NCI-H146 treated with DMSO at 0.1 percent for 48 hours (cell line): ENCODE results near the gene FBF1.
"Not testable (repeated sequence)": the region's sequence is repeated elsewhere in the genome, so short reads cannot be mapped to it uniquely, and the experiment has no call there.

Experiments used
- DNase-seq: peaks from one replicate; lab custom pipeline; 2025; ENCODE audit not compliant: unreplicated experiment; lab: John Stamatoyannopoulos, UW

Gene FBF1

DNA sequence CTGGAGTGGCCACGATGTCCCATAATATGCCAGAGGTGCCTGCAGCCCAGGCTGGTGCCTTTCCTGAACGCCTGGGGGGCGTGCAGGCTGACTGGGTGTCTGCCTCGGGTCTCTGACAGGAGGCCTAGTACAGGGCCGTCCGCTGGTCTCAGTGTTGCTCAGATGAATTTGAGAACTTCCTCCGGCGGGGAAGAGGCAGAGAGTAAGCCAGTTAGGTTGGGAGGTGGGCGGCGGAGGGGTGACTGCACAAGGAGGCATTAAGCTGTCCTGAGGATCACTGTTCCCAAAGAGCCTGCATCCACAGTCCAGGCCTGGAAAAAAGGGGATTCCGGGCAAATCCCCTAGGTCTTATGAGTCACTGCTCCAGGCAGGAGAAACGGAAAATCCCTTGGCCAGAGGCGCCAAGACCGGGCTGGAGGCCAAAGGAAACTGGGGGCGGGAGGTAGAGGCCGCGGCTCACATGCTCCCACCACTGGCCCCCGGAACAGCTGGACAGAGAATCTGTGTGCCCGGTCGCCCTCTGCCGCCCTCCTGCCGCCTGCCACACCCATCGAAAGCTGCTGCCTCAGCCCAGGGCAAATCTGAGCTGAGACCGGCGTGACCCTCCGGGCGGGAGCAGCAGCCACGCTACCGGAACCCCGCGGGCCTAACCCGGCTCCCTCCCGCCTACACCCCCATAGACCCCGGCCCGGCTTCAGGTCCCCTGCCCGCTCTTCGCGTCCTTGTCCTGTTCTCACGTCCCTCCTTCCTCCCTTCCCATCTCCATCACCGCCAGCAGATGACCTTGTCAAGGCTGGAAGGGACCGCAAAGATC lies 63.7 kb downstream of the FBF1 start:
- DNase-seq = no peak

DNA sequence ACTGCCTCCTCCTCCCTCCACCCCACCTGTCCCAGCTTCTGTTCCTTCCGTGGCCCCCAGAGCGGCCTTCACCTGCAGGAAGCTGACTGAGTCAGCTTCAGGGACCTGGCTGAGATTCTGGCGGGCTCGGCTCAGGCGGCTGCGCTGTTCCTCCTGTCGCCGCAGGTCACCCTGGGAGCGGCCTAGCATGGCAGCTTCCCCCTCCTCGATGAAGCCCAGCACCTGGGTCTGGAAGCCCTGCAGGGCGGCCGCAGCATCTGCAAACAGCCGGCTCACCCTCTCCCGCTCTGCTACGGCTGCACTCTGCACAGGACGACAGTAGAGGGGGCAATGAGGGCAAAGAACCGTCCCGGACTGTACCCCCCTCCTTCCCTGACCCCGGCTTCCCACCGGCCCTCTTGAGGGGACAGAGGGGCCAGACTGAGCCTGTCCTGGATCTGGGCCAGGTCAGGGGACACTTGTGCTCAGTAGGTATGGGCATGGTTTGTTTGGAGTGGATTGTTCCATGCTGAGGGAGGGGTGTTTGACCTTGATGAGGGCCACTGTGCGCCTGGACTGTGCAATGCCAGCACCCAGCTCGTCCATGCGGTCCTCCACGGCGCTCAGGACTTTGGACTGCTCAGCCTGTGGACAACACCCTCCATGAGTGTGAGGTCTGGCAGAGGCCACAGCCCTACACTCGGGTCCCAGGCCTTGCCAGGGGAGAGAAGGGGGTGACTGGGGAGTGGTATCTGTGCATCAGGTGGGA lies 64.5 kb downstream of the FBF1 start:
- DNase-seq = peak; percentile 10

DNA sequence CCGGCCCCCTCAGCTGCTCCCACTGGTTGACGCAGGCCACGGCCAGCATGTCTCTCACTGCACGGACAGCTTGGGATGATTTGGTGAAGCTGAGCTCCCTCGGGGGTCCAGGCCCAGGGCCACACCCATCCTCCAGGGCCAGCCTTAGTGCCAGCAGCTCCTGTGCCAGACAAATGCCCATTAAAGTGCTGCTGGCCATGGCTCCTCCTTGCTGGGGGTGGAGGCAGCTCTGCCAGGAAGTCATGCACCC lies 65.0 kb downstream of the FBF1 start:
- DNase-seq = no peak

DNA sequence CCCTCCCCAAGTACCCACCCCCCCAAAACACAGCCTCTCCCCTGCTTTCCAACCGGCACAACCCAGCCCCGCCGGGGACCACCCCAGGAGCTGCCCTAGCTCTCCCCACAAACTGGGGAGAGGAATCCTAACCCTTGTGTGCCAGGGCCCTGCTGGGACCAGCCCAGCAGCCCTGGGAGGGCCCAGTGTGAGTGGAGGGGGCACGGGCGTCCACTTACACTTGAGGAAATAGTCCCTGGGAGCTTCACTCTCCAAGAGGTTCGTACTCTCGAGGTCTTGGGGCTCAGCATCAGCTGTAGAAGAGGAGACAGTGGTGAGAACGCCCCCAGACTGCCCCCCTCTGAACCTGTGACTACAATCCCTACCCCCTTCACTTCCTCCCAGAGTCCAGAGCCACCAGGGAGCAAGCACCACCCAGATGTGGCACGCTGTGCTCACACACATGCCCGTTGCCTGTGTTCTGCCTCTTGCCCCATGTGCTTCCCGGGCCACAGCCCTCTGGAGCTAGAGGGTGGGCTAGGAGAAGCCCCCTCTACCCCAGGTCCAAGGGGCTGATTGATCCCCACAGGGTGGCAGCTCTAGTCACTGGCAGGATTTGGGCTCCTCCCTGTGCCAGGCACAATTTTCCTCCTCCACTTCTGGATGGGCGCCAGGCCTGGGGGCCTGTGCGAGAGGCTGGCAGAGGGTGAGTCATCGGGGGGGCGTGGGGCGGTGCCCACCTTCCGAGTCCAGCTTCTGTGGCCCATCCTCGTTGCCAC lies 65.5 kb downstream of the FBF1 start:
- DNase-seq = no peak

DNA sequence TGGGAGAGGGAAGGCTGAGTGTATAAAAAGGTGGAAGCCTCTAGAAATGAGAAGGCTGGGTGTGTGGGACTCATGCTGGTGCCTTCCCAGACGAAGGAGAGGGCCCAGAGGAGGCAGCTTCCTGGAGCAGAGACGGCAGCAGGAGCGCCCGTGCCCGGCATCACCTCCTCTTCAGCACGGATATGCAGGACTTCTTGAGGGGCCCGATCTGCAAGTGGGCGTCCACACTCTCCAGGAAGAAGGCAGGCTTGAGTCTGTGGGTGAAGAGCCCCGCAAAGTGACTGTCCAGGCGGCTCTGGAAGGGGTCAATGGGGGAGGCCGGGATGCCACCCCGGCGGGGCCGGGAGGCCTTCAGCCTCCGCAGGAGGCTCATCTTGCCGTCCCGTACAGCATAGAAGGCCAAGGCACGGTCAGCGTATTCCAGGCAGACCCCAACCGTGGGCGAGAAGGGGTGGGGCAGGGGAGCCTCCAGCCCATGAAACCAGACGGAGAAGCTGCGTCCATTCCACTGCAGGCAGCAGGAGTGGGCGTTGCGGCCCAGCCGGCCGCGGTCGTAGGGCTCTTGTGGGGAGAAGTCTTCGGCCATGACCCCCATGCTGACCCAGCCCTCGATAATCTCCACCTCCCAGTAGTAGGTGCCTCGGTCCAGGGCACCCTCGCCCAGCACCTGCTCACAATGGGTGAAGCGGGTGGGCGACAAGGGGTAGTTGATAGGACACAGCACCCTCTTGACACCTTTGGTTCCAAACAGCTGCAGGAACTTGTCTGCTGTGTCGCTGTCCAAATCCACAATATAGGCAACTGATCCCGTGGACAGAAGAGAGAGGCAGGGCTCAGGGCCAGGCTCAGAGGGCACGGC lies 66.3 kb downstream of the FBF1 start:
- no peak for DNase-seq

DNA sequence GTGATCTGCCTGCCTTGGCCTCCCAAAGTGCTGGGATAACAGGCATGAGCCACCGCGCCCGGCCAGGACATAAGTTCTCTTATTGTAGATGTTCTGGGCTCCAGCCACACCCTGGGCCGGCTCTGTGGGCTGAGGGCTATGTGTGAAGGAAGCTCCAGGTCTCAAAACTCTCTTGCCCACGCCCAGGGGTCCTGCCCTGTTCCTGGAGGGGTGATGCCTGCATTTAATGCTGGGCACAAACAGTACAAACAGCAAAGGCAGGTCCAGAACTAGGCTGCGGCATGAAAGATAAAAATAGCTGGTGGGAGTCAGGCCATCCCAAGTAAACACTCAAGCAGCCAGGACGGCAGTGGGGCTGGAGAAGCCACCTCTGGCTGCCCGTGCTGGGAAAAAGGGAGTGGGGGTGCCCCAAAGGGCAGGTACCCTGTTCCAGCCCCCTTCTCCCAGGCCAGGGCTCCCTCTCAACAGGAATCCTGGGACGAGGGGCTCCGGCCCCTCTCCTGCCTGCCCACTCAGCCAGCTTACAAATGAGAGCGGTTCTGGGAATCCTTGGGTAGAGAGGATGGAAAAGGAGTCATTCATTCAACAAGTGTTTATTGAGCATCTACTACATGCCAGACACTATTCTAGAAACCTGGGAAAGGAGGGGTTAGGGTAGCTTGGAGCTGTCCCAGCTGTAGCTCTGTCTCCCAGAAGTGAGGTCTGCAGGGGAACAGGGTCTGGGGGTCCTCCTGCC lies 67.1 kb downstream of the FBF1 start:
- no peak for DNase-seq

DNA sequence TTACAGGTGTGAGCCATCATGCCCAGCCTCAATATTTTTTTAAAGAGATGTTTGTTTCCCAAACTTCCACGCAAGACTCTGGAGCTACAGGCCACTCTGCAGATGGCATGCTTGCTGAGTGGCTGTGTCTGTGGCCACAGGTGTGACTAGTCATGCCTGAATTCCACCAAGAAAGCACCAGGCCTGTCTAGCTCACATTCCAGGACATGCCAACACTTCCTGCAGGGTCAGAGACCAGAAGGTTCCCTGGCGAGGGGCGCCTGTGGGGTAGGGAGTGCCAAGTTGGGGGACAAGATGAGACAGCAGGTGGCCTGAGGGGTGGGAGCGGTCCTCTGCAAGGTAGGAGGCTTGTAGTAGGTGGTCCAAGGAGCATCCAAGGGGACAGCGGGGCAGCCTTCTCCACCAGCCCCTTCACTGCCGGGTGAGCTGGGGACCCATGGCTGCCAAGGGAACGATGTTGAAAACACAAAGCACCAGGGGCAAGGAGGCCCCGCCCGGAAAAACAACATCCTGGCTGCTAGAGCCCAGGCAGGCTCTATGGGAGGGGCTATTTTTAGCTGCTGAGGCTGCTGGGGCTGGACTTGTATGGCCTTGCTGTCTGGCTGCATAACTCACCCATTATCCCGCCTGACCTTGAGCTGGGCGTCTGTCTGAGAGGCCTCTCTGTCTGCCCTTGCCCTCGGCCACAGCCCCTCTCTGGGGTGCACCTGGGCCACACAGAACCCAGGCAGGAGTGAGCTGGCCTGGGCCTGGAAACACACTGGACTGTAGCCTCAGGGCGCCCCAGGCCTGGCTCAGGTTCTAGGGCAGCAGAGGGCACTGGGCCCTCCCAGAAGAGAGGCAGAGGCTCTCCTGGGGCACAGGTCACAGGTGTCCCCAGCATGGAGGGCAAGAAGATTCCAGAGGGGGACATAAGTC lies 68.1 kb downstream of the FBF1 start:
- DNase-seq = peak; percentile 5

DNA sequence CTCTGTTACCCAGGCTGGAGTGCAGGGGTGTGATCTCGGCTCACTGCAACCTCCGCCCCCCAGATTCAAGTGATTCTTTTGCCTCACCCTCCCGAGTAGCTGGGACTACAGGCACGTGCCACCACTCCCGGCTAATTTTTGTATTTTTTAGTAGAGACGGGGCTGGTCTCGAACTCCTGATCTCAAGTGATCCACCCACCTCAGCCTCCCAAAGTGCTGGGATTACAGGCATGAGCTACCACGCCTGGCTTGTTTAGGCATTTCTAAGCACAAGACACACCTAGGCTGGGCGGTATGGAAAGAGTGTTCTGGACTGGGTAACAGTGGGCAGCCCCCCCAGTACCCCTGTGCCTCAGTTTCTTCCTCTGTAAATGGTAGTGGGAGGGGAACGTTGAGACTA lies 70.6 kb downstream of the FBF1 start:
- not testable (repeated sequence) for DNase-seq

DNA sequence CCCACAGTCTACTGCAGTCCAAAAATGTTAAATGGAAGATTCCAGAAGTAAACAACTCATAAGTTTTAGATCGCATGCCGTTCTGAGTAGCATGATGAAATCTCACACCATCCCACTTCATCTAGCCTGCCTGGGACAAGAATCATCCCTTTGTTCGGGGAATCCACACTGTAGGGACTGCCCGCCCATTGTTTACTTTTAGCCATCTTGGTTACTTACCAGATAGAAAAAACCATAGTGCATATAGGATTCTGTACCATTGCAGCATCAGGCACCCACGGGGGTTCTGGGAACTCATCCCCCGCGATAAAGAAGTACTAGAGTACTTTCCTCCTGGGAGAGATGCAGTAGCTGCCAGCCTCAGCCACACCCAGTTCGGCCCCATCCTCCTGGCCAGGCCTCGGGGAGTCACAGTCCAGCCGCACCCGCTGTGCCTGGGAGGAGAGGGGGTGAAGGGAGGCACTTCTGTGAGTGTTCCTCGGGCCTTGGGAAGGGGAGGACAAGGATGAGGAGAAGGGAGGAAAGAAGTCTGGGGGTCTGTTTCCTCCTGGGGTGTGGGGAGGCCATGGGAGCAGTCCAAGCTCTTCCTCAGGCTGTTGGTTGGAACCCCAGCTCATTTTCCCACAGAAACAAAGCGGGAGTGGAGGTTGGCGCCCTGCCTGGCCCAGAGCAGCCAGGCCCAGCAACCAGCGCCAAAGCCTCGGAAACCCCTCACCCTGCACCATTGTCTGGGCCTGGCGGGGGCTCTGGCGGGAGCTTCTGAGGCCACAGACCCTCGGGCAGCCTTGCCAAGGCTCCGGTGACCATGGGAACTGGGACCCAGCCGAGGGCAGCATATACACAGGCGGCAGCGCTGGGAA lies 71.3 kb downstream of the FBF1 start:
- no peak for DNase-seq

DNA sequence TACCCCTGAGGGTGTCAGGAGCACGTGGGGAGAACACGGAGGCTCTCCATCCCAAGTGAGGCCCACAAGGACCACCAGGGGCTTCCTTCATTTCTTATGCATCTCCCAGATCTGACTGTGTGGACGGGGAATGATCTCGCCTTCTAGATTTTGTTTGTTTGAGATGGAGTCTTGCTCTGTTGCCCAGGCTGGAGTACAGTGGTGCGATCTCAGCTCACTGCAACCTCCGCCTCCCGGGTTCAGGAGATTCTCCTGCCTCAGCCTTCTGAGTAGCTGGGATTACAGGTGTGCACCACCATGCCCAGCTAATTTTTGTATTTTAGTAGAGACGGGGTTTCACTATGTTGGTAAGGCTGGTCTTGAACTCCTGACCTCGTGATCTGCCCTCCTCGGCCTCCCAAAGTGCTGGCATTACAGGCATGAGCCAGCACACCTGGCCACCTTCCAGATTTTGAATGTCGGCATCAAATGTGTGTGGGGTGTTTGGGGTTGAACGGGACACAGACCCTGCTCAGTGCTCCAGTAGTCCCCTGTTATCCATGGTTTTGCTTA lies 72.0 kb downstream of the FBF1 start:
- DNase-seq = not testable (repeated sequence)

DNA sequence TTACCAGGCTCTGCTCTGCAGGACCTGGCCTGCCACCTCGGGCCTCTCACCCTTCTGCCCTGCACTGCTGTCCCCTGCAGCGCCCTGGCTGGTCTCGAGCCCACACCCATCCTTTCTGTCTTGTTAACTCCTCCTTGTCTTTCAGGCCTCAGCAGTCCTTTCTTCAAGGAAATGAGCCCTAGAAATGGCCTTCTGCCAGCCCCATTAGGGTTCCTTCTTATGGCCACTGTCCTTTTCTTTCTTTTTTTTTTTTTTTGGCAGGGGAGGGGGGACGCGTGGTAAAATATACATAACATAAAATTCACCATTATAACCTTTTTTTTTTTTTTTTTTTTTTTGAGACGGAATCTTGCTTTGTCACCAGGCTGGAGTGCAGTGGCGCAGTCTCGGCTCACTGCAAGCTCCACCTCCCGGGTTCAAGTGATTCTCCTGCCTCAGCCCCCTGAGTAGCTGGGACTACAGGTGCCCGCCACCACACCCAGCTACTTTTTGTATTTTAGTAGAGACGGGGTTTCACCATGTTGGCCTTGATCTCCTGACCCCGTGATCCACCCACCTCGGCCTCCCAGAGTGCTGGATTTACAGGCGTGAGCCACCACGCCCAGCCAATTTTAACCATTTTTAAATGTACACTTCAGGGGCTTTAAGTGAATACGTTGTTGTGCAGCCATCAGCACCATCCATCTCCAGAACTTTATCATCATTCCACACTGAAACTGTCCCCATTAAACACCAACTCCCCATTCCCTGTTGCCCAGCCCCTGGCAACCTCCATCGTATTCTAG lies 75.2 kb downstream of the FBF1 start:
- not testable (repeated sequence) for DNase-seq

DNA sequence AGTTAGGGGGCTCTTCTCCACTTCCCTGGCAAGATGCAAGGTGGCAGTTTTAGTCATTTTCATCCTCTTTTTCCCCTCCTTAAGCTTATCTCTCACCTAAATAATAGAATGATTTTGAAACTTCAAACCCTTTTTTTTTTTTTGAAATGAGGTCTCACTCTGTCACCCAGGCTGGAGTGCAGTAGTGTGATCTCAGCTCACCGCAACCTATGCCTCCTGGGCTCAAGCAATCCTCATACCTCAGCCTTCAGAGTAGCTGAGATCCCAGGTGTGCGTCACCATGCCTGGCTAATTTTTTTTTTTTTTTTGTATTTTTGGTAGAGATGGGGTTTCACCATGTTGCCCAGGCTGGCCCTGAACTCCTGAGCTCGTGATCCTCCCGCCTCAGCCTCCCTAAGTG lies 76.0 kb downstream of the FBF1 start:
- DNase-seq = not testable (repeated sequence)

DNA sequence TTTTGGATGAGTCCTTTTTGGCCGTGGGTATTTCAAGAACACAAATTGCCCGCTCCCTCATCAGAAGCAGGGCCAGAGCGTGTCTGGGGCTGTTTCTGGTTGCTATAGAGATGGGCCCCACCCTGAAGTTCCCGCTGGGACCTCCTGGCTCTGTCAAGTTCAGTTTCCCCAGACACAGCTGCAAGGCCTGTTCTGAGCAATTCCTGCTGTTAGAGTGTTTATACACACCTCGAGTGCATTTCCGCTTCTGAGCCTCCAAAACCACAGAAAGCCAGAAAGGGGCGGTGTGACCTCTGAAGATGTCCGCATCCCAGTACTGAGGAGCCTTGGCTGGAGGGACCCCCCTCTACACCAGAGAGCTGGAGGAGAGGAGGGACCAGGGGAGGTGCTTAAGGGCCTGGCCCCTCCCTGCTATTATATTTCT lies 76.4 kb downstream of the FBF1 start:
- DNase-seq = no peak

DNA sequence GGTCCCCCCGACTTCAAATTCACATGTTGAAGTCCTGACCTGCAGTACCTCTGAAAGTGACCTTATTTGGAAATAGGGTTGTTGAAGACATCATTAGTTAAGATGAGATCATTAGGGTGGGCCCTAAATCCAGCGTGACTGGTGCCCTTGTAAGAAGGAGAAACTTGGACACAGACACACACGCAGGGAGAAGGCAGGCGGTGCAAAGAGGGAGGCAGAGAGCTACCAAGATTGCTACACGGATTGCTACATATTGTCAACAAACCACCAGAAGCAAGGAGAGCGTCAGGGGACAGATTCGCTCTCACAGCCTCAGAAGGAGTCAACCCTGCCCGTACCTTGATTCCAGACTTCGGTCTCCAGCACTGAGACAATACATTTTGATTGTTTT lies 78.9 kb downstream of the FBF1 start:
- DNase-seq = no peak
